PC-9 (cell line): Measurements from ENCODE around the gene LSM7. TPM values are rescaled to one million over a fixed set of nuclear protein-coding genes. Genes with fewer than 3 reads are reported as not detected.

Source experiments
- BruUV-seq: library from RNA; stranded (reverse); fragments of 400-500 nt; replicated peaks from 2 replicates; lab custom pipeline; 2021; lab: Mats Ljungman, UMichigan
- CTCF ChIA-PET: fragments of 300-600 bp; sonication (Branson Sonifier 250); formaldehyde crosslinking; loops from one replicate; lab custom pipeline; 2022; ENCODE audit warnings: antibody characterized with exemption; lab: Charles Lee
- POLR2A ChIA-PET: fragments of 300-600 bp; sonication (Branson Sonifier 250); formaldehyde crosslinking; loops from one replicate; lab custom pipeline; 2022; ENCODE audit warnings: antibody characterized with exemption; ENCODE audit not compliant: unreplicated experiment; lab: Charles Lee
- DNase-seq, 2 experiments: peaks; one replicate each; pipeline versions ENCODE4 v3.0.0 to v3.0.0-alpha.2; 2015 to 2022; ENCODE audit warnings: mixed read lengths in 1 of 2
- H2AFZ ChIP-seq: fragments of 200-600 bp; sonication (generic); 2 replicates; pipeline ENCODE4 v1.8.1; 2017; ENCODE audit warnings: antibody characterized with exemption
- H3F3A ChIP-seq: fragments of 200-600 bp; sonication (generic); 2 replicates; pipeline ENCODE4 v1.8.1; 2017; ENCODE audit warnings: antibody characterized with exemption, mild to moderate bottlenecking, low read depth; ENCODE audit not compliant: insufficient read depth
- H3K27ac ChIP-seq: fragments of 200-600 bp; sonication (generic); 2 replicates; pipeline ENCODE4 v1.6.1; 2016; ENCODE audit warnings: mixed run types
- H3K27me3 ChIP-seq: fragments of 200-600 bp; sonication (generic); 2 replicates; pipeline ENCODE4 v1.6.1; 2016; ENCODE audit warnings: low read depth, mixed run types; ENCODE audit not compliant: insufficient read depth
- H3K36me3 ChIP-seq: fragments of 200-600 bp; sonication (generic); 2 replicates; pipeline ENCODE4 v1.6.1; 2016; ENCODE audit warnings: low read depth, mixed run types
- H3K4me1 ChIP-seq: fragments of 200-600 bp; sonication (generic); replicated peaks from 2 replicates; pipeline ENCODE4 v1.6.1; 2016; ENCODE audit warnings: mixed run types; ENCODE audit not compliant: insufficient read depth
- H3K4me2 ChIP-seq: fragments of 200-600 bp; sonication (generic); 2 replicates; pipeline ENCODE4 v1.6.1; 2017; ENCODE audit warnings: mixed run types
- H3K4me3 ChIP-seq: fragments of 200-600 bp; sonication (generic); 2 replicates; pipeline ENCODE4 v1.6.1; 2016; ENCODE audit warnings: mixed run types
- H3K79me2 ChIP-seq: fragments of 200-600 bp; sonication (generic); 2 replicates; pipeline ENCODE4 v1.6.1; 2017; ENCODE audit warnings: low read depth, mixed run types
- H3K9me2 ChIP-seq: fragments of 200-600 bp; sonication (generic); 2 replicates; pipeline ENCODE4 v1.8.1; 2017; ENCODE audit warnings: mild to moderate bottlenecking; ENCODE audit not compliant: insufficient read depth
- H3K9me3 ChIP-seq: fragments of 200-600 bp; sonication (generic); 2 replicates; pipeline ENCODE4 v1.8.1; 2016; ENCODE audit warnings: low read depth; ENCODE audit not compliant: insufficient read depth
- H4K20me1 ChIP-seq: fragments of 200-600 bp; sonication (generic); 2 replicates; pipeline ENCODE4 v1.8.1; 2017; ENCODE audit not compliant: insufficient read depth
- EZH2 ChIP-seq: fragments of 200-600 bp; sonication (generic); IDR thresholded peaks from 2 replicates; pipeline ENCODE4 v1.8.0; 2017; ENCODE audit warnings: antibody characterized with exemption, low read depth
- intact Hi-C: fragments of 100-400 bp; cut with micrococcal nuclease; formaldehyde crosslinking; loops from one replicate; pipeline ENCODE4 v1.10.0; 2022; ENCODE audit not compliant: unreplicated experiment
- total RNA-seq: library from RNA; stranded (reverse); gene quantifications from 2 replicates; pipeline ENCODE4 v1.2.3, GENCODE V29; 2021
- TF ChIP-seq, protein P1 (sequence below): fragments of 200-600 bp; sonication (generic); conservative IDR thresholded peaks from 2 replicates; pipeline ENCODE4 v1.6.1; 2017; ENCODE audit warnings: mixed run types, antibody characterized with exemption, mild to moderate bottlenecking, moderate library complexity

The LSM7 gene
- total RNA-seq, 1 experiment from 2014 or later: 80.2 TPM

DNA sequence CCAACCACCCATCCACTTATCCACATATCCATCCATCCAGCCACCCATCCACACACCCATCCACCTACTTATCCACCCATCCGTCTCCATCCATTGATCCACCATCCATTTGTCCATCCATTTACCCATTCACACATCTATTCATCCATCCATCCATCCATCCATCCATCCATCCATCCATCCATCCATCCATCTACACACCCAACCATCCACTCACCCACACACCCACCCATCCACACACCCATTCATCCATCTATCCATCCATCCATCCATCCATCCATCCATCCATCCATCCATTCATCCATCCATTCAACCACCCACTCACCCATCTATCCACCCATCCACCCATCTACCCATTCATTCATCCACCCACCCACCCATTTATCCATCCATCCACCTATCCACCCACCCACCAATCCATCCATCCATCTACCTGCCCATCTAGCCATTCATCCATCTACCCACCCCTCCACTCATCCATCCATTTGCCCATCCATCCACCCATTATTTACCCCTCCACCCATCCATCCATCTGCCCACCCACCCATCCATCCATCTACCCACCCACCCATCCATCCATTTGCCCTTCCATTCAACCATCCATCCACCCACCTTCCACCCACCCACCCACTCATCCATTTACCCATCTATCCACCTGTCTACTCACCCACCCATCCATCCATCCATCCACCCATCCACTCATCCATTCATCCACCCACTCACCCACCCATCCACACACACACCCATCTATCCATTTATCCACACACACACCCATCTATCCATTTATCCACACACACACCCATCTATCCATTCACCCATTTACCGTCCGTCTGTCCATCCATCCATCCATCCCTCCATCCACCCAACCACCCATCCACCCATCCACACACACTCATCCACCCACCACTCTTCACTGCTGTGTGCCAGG lies 29.2 kb upstream of the LSM7 start:
- Histone ChIP-seq H3K79me2 (no peaks in the 10 kb centered on the region), H3K4me3 (no peak overlapping the region), H3K27ac (no peak overlapping the region), H3F3A (no peaks in the 10 kb centered on the region), H4K20me1 (no peaks in the 10 kb centered on the region), H2AFZ (no peak overlapping the region), H3K9me3 (no peaks in the 10 kb centered on the region), H3K4me2 (no peak overlapping the region), H3K27me3 (peaks cover 16% of the 10 kb centered on the region; the same call in 1 of the 2 replicates), H3K36me3 (no peaks in the 10 kb centered on the region), H3K9me2 (no peaks in the 10 kb centered on the region), H3K4me1 (no peaks in the 10 kb centered on the region)
- CTCF ChIA-PET: no interaction called here
- intact Hi-C loops: no loop called here
- POLR2A ChIA-PET: no interaction called here
- BruUV-seq: no TSS peak
- TF ChIP-seq EZH2: no peak
- TF ChIP-seq, protein P1, sequence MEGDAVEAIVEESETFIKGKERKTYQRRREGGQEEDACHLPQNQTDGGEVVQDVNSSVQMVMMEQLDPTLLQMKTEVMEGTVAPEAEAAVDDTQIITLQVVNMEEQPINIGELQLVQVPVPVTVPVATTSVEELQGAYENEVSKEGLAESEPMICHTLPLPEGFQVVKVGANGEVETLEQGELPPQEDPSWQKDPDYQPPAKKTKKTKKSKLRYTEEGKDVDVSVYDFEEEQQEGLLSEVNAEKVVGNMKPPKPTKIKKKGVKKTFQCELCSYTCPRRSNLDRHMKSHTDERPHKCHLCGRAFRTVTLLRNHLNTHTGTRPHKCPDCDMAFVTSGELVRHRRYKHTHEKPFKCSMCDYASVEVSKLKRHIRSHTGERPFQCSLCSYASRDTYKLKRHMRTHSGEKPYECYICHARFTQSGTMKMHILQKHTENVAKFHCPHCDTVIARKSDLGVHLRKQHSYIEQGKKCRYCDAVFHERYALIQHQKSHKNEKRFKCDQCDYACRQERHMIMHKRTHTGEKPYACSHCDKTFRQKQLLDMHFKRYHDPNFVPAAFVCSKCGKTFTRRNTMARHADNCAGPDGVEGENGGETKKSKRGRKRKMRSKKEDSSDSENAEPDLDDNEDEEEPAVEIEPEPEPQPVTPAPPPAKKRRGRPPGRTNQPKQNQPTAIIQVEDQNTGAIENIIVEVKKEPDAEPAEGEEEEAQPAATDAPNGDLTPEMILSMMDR: no peak
- DNase-seq: no peak

DNA sequence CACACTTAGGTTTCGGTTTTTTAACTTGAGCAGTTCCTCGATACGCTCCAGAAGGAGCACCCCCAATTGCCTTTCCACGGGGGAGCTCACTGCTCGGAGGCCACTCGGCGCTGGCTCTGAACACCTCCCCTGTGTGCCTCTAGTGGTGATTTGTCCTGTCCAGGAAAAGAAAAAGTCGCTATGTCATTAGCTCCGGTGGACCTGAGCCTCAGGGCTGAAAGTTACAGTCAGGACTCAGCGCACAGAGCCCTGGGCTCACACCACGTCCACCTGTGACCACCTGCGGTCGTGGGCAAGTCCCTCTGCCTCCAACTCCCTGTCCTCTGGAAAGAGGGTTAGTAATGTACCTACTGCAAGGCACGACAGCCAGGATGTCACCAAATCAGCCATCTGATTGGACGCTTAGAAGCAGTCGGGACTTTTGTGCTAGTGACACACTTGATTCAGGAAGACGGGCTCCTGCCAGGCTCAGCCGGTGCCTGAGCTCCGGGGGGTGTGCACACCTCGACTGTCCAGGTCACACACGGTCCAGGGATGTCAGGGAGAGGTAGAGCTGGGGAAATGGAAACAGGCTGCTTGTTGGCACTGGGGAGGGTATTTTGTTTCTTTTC lies 27.8 kb upstream of the LSM7 start:
- Histone ChIP-seq H2AFZ (no peak overlapping the region), H3K9me3 (no peaks in the 10 kb centered on the region), H3K4me2 (no peak overlapping the region), H3K4me1 (no peaks in the 10 kb centered on the region), H3K27me3 (peaks cover 6% of the 10 kb centered on the region; the same call in 1 of the 2 replicates), H4K20me1 (no peaks in the 10 kb centered on the region), H3K9me2 (no peaks in the 10 kb centered on the region), H3K27ac (no peak overlapping the region), H3K36me3 (no peaks in the 10 kb centered on the region), H3F3A (no peaks in the 10 kb centered on the region), H3K79me2 (no peaks in the 10 kb centered on the region), H3K4me3 (no peak overlapping the region)
- intact Hi-C loops: no loop called here
- CTCF ChIA-PET: no interaction called here
- POLR2A ChIA-PET: no interaction called here
- no TSS peak for BruUV-seq
- no peak for DNase-seq
- TF ChIP-seq EZH2: no peak
- TF ChIP-seq, protein P1: no peak

DNA sequence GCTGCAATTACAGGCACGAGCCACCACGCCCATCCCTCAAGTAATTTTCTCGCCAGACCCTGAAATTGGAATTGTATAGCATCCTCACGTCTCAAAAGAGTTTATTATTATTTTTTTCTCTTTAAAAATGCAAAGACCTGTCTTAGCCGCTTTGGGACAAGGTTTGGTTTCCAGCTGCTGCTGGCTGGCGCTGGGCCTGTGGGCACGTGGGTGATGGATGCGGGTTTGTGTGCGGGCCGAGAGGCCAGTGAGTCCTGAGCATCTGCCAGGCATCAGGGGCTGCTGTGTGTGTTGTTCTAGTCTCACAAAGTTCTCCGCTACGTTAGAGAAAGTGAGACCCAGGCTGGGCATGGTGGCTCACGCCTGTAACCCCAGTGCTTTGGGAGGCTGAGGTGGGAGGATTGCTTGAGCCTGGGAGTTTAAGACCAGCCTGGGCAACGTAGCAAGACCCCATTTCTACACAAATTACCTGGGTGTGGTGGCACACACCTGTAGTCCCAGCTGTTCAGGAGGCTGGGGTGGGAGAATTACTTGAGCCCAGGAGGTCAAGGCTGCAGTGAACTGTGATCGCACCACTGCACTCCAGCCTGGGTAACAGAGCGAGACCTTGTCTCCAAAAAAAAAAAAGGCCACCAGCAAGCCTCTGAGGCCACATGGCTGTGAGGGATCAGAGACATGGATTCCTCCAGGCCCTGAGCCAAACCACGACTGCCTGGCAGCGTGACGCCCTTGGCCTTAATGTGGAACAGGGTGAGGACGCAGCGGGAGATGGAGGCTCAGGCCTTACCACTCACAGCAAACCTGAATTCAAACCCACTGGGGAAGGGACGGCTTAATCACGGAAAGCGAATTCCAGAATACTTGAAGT lies 27.0 kb upstream of the LSM7 start:
- POLR2A ChIA-PET: no interaction called here
- CTCF ChIA-PET: no interaction called here
- Histone ChIP-seq H3K27ac (no peak overlapping the region), H3K27me3 (peaks cover 2% of the 10 kb centered on the region; the same call in 1 of the 2 replicates), H3K9me2 (no peaks in the 10 kb centered on the region), H3F3A (no peaks in the 10 kb centered on the region), H3K9me3 (no peaks in the 10 kb centered on the region), H3K79me2 (no peaks in the 10 kb centered on the region), H3K4me2 (no peak overlapping the region), H3K4me3 (no peak overlapping the region), H3K4me1 (no peaks in the 10 kb centered on the region), H3K36me3 (no peaks in the 10 kb centered on the region), H2AFZ (no peak overlapping the region), H4K20me1 (no peaks in the 10 kb centered on the region)
- BruUV-seq: no TSS peak
- intact Hi-C loops: no loop called here
- TF ChIP-seq, protein P1: no peak
- TF ChIP-seq EZH2: no peak
- DNase-seq: no peak
